Measurements from ENCODE around the gene MYCBP2.

Gene MYCBP2

DNA sequence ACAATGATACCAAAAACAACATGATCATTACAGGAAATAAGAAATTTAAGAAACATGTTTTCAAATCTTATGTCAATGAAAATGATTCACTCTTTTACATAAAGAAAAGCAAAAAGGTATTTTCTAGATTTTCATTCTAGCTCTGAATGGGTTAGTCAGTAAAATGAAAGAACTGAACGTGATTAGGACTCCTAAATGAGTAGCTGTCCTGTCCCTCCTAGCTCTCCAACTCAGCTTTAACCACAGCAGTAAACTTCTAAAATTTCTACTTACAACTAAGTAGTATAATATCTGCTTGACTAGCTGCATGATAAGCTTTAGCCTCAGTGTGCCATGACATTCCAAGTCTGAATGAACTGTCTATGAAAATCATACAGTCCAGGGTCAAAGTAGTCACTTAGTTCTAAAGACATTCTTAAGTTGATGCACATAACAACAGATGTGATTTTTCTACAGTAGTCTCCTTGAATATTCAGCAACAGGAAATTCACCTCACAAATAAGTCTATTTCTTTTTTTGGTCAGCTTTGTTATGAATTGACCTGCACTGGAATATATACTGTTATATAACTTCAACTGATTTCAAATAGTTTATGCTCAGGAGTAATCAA lies 136.4 kb downstream of the MYCBP2 start:
- no peaks in the 10 kb centered on the region for H3K27me3 Mint-ChIP-seq (ENCODE audit: low read depth)
- TF ChIP-seq, protein P1, sequence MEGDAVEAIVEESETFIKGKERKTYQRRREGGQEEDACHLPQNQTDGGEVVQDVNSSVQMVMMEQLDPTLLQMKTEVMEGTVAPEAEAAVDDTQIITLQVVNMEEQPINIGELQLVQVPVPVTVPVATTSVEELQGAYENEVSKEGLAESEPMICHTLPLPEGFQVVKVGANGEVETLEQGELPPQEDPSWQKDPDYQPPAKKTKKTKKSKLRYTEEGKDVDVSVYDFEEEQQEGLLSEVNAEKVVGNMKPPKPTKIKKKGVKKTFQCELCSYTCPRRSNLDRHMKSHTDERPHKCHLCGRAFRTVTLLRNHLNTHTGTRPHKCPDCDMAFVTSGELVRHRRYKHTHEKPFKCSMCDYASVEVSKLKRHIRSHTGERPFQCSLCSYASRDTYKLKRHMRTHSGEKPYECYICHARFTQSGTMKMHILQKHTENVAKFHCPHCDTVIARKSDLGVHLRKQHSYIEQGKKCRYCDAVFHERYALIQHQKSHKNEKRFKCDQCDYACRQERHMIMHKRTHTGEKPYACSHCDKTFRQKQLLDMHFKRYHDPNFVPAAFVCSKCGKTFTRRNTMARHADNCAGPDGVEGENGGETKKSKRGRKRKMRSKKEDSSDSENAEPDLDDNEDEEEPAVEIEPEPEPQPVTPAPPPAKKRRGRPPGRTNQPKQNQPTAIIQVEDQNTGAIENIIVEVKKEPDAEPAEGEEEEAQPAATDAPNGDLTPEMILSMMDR (IDR thresholded peaks at IDR 0.05; ENCODE audit: unreplicated experiment in 3 of 3) = no peak
- no peak overlapping the region for H3K4me3 Mint-ChIP-seq
- no peaks in the 10 kb centered on the region for H3K9me3 Mint-ChIP-seq
- no peaks in the 10 kb centered on the region for H3K4me1 Mint-ChIP-seq
- peaks cover 43% of the 10 kb centered on the region for H3K36me3 Mint-ChIP-seq (ENCODE audit: low read depth)
- H3K27ac Mint-ChIP-seq = no peak overlapping the region

DNA sequence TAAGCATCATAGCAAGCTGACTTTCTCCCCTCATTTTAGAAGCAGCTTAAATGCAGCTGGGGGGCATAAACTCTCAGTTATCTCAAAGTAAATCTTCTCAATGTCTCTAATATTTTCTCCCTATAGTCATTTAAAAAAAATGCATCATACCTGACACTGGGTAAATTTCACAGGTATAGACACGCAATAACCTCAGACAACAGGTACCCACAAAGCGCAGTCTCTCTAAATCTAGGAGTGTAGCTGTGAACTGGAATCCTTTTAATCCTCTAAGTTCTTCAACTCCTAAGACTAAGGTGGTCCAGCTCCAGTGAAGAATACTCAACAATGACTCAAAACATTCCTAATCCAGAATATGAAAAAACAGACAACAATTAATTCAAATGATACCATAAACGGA lies 141.2 kb downstream of the MYCBP2 start:
- Mint-ChIP-seq H3K4me3 (no peak overlapping the region), H3K36me3 (ENCODE audit: low read depth) (peaks cover 56% of the 10 kb centered on the region), H3K4me1 (no peaks in the 10 kb centered on the region)

DNA sequence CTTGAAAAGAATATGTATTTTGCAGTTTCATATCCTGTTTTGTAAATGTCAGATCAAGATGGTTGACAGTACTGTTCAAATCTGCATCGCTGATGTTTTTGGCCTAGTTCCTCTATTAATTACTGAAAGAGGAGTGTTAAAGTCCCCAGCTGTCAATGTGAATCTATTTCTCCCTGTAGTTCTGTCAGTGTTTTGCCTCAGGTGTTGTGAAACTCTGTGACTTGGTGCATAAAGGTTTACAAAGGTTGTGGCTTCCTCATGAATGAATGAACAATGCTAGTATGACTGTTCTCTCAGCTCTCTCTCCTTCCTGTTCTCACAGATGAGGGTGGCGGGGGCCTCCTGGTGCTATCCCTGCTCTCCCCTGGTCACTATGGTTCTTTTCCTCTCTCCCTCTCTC lies 142.4 kb downstream of the MYCBP2 start:
- H3K36me3 Mint-ChIP-seq (ENCODE audit: low read depth) = peaks cover 62% of the 10 kb centered on the region
- no peaks in the 10 kb centered on the region for H3K4me1 Mint-ChIP-seq
- H3K9me3 Mint-ChIP-seq = no peaks in the 10 kb centered on the region
- H3K27me3 Mint-ChIP-seq (ENCODE audit: low read depth) = no peaks in the 10 kb centered on the region
- no peak overlapping the region for H3K27ac Mint-ChIP-seq
- no peak overlapping the region for H3K4me3 Mint-ChIP-seq
- TF ChIP-seq, protein P1 (IDR thresholded peaks at IDR 0.05; ENCODE audit: unreplicated experiment in 3 of 3) = no peak

More for the DNA sequence above, 141.2 kb downstream of the MYCBP2 start:
- TF ChIP-seq, protein P1 (IDR thresholded peaks at IDR 0.05; ENCODE audit: unreplicated experiment in 3 of 3) = no peak
- Mint-ChIP-seq H3K27ac (no peak overlapping the region), H3K9me3 (no peaks in the 10 kb centered on the region), H3K27me3 (ENCODE audit: low read depth) (no peaks in the 10 kb centered on the region)

DNA sequence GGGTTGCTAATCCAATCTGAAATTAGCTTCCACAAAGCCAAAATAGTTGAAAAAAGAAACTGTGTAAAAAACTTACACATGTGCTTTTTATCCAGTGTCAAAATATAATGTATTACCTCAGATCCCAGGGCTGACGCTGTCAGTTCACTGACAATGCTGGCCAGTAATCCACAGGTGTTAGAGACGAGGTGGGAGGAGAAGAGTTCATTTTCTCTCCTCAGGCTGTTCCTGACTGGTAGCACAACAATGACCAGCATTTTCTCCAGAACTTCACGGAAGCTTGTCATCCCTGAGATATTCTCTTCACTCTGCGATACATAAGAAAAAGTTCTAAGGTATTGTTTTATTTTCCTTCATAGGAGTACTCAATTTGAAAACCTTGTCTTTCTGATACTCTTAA lies 146.9 kb downstream of the MYCBP2 start:
- H3K4me3 Mint-ChIP-seq = no peak overlapping the region
- peaks cover 70% of the 10 kb centered on the region for H3K36me3 Mint-ChIP-seq (ENCODE audit: low read depth)
- H3K9me3 Mint-ChIP-seq = no peaks in the 10 kb centered on the region
- no peaks in the 10 kb centered on the region for H3K27me3 Mint-ChIP-seq (ENCODE audit: low read depth)
- TF ChIP-seq, protein P1 (IDR thresholded peaks at IDR 0.05; ENCODE audit: unreplicated experiment in 3 of 3) = no peak
- no peaks in the 10 kb centered on the region for H3K4me1 Mint-ChIP-seq
- H3K27ac Mint-ChIP-seq = no peak overlapping the region

DNA sequence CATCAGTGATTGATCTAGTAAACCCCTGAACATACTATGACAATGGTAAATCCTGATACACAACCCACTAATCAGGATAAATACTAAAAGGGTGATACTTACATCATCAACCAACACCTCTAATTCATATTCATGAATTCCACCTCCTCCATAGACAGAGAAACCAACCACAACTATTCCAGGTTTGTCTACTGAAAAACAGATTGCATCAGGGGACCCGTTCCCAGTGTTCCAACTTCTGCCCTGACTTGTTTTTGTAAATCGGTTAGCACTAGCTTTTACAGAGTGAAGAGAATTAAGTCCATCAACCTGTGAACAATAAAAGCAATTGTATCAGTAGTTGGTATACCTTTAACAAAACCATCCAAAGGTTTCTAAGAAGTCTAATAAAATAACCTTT lies 149.2 kb downstream of the MYCBP2 start:
- H3K4me1 Mint-ChIP-seq = no peaks in the 10 kb centered on the region
- no peaks in the 10 kb centered on the region for H3K27me3 Mint-ChIP-seq (ENCODE audit: low read depth)
- TF ChIP-seq, protein P1 (IDR thresholded peaks at IDR 0.05; ENCODE audit: unreplicated experiment in 3 of 3) = no peak
- H3K27ac Mint-ChIP-seq = no peak overlapping the region
- no peaks in the 10 kb centered on the region for H3K9me3 Mint-ChIP-seq
- peaks cover 63% of the 10 kb centered on the region for H3K36me3 Mint-ChIP-seq (ENCODE audit: low read depth)
- H3K4me3 Mint-ChIP-seq = no peak overlapping the region

DNA sequence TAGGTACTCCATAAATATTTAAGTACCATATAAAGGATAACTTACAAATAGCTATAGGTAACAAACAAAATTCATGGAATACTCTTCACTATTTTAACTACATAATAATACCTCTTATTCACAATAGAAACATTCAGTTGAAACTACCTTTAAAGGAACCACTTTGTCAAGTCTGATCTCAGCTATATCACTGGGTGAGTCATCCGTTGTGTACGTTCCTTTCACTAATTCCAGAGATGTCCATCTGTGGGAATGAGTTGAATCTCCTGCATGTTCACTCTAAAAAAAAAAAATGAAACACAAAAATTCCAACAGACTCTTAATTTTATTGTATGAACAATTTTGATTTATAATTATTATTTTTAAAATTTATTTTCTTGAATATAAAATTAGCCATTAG lies 150.5 kb downstream of the MYCBP2 start:
- TF ChIP-seq, protein P1 (IDR thresholded peaks at IDR 0.05; ENCODE audit: unreplicated experiment in 3 of 3) = no peak
- Mint-ChIP-seq H3K4me1 (no peaks in the 10 kb centered on the region), H3K9me3 (no peaks in the 10 kb centered on the region), H3K36me3 (ENCODE audit: low read depth) (peaks cover 63% of the 10 kb centered on the region), H3K4me3 (no peak overlapping the region), H3K27ac (no peak overlapping the region), H3K27me3 (ENCODE audit: low read depth) (no peaks in the 10 kb centered on the region)
